DMS153 treated with DMSO at 0.1 percent for 48 hours (cell line): ENCODE measurements around the gene DEFB124.
"Not testable (repeated sequence)": the region's sequence is repeated elsewhere in the genome, so short reads cannot be mapped to it uniquely, and the experiment has no call there.

Source experiments
- DNase-seq: peaks from one replicate; lab custom pipeline; 2025; ENCODE audit not compliant: unreplicated experiment; lab: John Stamatoyannopoulos, UW

DEFB124 gene

DNA sequence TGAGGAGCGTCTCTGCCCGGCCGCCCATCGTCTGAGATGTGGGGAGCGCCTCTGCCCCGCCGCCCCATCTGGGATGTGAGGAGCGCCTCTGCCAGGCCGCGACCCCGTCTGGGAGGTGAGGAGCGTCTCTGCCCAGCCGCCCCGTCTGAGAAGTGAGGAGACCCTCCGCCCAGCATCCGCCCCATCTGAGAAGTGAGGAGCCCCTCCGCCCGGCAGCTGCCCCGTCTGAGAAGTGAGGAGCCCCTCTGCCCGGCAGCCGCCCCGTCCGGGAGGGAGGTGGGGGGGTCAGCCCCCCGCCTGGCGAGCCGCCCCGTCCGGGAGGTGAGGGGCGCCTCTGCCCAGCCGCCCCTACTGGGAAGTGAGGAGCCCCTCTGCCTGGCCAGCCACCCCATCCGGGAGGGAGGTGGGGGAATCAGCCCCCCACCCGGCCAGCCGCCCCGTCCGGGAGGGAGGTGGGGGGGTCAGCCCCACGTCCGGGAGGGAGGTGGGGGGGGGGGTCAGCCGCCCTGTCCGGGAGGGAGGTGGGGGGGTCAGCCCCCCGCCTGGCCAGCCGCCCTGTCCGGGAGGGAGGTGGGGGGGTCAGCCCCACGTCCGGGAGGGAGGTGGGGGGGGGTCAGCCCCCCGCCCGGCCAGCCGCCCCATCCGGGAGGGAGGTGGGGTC, 47.9 kb downstream of the DEFB124 start:
- not testable (repeated sequence) for DNase-seq

- DNase-seq: no peak
Measured at GRCh38 chr20:31425797-31426196, 49.1 kb downstream of the DEFB124 start.

GRCh38 chr20:31418307-31418706, 56.6 kb downstream of the DEFB124 start:
- no peak for DNase-seq

GRCh38 chr20:31415653-31416052, 59.3 kb downstream of the DEFB124 start:
- DNase-seq: no peak
